Measurements from ENCODE around the gene PANK2.
"Not testable (repeated sequence)": the region's sequence is repeated elsewhere in the genome, so short reads cannot be mapped to it uniquely, and the experiment has no call there.

PANK2 gene

DNA sequence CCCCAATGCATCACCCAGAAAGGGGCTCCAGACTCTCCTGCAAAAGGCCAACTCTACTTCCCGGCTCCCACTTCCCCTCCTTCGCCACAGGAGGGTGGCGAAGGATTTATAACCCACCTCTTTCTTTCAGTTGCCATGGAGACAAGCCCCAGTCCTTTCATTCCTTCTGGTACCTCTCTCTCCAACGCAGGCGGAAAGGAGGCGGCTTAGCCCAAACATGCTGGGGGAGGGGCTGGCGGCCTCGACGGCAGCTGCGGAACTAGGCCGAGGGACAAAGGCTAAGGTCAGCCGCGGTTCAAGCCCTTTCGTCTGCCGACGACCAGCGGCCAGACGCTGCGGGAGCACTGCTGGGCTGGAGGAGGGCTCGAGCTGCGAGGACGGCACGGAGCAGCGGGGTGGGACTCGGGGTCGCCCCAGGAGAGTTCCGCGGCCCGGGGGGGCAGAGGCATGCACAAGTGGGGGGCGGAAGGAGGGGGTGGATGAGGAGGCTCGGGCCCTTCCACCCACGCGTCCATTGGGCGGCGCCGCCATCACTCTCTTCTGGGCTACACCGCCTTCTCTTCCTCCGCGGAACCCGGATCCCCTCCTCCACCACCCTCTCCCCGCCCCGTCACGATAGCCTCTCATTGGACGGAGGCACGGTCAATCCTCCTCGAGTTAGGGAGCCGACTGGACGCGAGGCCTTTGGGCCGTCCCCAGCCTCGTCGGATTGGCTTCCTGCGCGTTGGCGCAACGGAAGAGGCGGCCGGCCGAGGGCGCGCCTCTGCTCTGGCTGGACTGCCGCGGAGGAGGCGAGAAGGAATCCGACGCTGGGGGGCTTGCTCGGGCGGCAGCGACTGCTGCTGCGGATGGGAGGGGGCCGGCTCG, at the start of gene PANK2:
PANK2 (plus strand) TSS at position 766 of the 867 bp plus-strand sequence.
- peak; percentile 99 for DNase-seq (ENCODE audit: low spot score)

DNA sequence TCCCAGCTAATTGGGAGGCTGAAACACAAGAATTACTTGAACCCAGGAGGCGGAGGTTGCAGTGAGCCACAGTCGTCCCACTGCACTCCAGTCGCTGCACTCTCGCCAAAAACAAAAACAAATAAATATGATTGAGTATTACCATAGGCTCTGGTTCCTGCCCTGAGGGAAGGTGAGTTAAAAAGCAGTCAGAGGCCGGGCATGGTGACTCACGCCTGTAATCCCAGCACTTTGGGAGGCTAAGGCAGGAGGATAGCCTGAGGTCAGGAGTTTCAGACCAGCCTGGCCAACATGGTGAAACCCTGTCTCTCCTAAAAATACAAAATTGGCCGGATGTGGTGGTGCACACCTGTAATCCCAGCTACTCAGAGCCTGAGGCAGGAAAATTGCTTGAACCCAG, 49.0 kb upstream of the PANK2 start:
- DNase-seq (ENCODE audit: low spot score): not testable (repeated sequence)

- DNase-seq (ENCODE audit: low spot score): no peak
Observed at GRCh38 chr20:3842348-3842930, 46.7 kb upstream of the PANK2 start.

DNA sequence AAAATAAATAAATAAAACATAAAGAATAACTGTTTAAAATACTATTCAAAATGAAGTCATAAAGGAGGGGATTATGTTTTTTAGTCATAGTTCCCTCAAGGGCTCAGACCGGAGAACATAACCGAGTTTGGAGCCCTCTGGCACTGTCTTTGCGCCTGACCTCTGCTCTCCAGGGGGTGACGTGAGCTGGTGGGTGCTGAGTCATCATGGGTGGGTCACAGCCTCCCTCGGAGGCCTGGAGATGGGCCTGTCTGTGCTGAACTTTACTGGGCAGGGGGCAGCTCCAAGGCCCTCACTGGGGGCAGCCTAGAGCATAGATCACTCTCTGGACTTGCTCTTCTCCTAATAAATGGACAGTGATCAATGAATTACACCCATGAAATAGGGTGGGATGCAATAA, 45.7 kb upstream of the PANK2 start:
- no peak for DNase-seq (ENCODE audit: low spot score)

- DNase-seq (ENCODE audit: low spot score): not testable (repeated sequence)
Observed at GRCh38 chr20:3843990-3844619, 45.1 kb upstream of the PANK2 start.

- DNase-seq (ENCODE audit: low spot score): no peak
Observed at GRCh38 chr20:3846378-3846739, 42.8 kb upstream of the PANK2 start.

DNA sequence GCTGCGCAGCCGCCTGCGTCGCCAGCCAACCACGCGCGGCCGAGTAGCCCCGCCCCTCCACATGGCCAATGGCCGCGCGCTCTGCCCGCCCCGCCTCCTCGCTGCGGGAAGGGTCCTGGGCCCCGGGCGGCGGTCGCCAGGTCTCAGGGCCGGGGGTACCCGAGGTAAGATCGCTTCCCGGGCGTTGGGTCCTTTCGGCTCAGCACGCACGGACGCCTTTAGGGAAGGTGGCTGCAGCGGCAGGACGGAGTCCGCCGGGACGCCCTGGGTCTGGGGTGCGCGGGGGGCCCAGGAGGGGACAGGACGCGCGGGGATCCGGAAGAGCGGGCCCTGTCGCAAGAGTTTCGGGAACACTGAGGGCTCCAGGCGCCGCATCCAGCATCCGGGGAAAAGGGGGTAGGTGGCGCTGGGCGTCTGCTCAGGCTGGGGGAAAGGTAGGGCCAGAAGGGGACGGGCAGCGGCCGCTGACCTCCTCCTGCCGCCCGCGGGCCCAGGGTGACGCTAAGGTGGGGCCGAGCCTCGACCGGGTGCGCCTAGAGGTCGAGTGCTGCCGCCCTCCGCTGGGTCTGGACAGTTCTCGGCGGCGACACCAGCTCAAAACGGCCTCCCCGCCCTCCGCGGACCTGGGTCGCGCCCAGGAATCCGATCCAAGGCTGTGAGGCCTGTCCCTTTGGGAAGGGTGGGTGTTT, 42.3 kb upstream of the PANK2 start, which contains the start of gene MAVS:
MAVS (plus strand) TSS at position 95 of the 689 bp plus-strand sequence. CDS start 7,791 bp downstream, outside the sequence.
- DNase-seq (ENCODE audit: low spot score): peak; percentile 93

DNA sequence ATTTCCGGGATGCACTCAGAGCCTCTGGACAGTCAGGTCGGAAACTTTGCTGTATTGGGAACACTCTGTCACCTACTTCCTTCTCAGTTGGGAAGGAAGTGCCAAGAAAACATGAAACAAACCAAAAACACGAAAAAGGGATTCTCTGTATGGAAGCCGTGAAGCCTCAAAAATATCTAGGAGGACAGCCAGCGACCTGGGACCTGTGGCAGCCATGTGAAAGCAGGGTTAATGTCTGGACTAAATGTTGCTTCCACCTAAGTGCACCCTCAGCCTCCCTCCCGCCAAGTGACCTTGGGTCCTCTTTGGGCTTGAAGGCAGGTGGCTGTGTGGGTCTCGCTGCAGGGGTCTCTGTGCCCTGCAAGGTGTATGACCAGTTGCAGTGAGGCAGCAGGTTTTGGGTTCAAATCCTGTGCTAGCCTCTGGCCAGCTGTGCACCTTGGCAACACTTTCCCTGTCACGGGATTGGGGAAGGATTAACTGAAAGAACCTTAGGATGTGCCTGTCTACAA, 41.7 kb upstream of the PANK2 start:
- no peak for DNase-seq (ENCODE audit: low spot score)

GRCh38 chr20:3848565-3848964, 40.6 kb upstream of the PANK2 start:
- DNase-seq (ENCODE audit: low spot score): no peak

DNA sequence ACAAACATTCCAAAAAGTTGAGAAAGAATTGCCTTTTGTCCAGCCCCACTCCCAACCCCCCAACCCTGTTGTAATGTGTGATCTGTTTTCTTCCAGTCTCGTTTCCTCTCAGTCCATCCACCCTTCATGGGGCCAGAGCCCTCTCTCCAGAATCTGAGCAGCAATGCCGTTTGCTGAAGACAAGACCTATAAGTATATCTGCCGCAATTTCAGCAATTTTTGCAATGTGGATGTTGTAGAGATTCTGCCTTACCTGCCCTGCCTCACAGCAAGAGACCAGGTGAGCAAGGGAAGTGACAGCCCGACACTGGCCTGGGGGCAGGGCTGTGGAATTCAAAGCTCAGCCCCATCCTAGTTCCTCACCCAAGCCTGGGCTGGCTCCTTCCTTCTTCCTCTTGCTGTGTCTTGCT, 34.7 kb upstream of the PANK2 start:
- DNase-seq (ENCODE audit: low spot score): no peak

DNA sequence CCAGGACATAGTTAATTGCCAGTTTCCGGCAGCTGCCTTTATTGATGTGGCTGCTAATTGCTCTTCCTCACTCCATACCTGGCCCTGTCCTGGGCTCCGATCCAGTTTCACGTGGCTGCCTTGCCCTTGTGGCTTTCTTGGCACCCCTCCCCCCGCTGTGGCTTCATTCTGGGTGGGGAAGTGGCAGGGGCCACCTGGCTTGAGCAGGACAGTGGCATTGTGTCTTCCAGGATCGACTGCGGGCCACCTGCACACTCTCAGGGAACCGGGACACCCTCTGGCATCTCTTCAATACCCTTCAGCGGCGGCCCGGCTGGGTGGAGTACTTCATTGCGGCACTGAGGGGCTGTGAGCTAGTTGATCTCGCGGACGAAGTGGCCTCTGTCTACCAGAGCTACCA, 31.8 kb upstream of the PANK2 start:
- DNase-seq (ENCODE audit: low spot score): no peak

DNA sequence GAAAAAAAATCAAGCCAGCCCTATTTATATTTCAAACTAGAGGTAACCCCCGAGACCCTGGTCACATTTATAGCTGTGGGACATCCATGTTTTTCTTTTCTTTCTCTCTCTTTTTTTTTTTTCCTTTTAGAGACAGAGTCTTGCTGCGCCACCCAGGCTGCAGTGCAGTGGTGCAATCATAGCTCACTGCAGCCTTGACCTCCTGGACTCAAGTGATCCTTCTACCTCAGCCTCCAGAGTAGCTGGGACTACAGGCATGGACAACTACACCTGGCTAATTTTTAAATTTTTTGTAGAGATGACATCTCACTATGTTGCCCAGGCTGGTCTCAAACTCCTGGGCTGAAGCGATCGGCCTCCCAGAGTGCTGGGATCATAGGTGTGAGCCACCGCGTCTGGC, 30.5 kb upstream of the PANK2 start:
- DNase-seq (ENCODE audit: low spot score): no peak

- no peak for DNase-seq (ENCODE audit: low spot score)
Observed at GRCh38 chr20:3861191-3861590, 28.0 kb upstream of the PANK2 start.

- DNase-seq (ENCODE audit: low spot score): no peak
Observed at GRCh38 chr20:3862333-3862732, 26.9 kb upstream of the PANK2 start.

GRCh38 chr20:3863317-3863716, 25.9 kb upstream of the PANK2 start:
- DNase-seq (ENCODE audit: low spot score): no peak

DNA sequence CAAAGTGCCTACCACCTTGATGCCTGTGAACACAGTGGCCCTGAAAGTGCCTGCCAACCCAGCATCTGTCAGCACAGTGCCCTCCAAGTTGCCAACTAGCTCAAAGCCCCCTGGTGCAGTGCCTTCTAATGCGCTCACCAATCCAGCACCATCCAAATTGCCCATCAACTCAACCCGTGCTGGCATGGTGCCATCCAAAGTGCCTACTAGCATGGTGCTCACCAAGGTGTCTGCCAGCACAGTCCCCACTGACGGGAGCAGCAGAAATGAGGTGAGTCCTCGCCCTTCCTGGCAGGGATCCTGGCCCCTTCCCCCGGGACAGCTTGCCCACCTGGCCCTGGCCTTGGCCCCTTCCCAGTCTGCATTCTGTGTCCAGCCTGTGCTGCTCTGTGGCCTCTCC, 24.7 kb upstream of the PANK2 start:
- DNase-seq (ENCODE audit: low spot score): no peak

DNA sequence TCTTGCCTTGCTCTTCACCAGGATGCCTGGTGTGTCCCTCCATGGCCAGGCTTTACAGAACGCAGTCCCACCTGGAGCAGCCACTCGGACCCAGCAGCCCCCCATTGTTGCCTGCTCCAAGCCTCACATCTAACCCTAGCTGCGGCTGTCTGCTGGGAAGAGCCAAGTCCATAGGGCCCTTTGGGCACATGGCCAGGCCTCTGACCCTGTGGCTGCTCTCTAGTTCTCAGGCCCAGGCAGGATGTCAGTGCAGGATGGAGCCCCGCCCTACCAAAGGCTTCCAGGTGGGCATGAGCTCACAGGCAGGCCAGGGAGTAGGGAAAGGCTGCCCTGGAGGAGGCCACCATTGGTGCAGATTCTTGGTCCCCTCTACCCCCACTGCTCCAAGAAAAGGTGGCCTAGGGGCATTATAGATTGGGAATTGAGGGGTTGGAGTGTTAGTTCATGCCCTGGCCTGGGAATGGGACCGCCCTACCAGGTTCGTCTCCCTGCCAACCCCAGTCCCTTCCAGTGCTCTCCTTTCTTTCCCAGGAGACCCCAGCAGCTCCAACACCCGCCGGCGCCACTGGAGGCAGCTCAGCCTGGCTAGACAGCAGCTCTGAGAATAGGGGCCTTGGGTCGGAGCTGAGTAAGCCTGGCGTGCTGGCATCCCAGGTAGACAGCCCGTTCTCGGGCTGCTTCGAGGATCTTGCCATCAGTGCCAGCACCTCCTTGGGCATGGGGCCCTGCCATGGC, 23.9 kb upstream of the PANK2 start:
- DNase-seq (ENCODE audit: low spot score): no peak

DNA sequence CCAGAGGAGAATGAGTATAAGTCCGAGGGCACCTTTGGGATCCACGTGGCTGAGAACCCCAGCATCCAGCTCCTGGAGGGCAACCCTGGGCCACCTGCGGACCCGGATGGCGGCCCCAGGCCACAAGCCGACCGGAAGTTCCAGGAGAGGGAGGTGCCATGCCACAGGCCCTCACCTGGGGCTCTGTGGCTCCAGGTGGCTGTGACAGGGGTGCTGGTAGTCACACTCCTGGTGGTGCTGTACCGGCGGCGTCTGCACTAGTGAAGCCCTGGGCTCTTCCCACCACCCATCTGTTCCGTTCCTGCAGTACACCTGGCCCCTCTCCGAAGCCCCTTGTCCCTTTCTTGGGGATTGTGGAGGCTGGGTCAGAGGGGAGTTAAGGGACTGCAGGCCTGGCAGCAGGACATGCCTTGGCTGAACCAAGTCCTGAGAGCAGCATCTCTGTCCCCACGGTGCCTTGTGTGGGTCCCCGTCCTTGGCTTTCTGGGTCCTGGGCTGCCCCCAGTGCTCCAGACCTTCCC, 23.2 kb upstream of the PANK2 start:
- no peak for DNase-seq (ENCODE audit: low spot score)

DNA sequence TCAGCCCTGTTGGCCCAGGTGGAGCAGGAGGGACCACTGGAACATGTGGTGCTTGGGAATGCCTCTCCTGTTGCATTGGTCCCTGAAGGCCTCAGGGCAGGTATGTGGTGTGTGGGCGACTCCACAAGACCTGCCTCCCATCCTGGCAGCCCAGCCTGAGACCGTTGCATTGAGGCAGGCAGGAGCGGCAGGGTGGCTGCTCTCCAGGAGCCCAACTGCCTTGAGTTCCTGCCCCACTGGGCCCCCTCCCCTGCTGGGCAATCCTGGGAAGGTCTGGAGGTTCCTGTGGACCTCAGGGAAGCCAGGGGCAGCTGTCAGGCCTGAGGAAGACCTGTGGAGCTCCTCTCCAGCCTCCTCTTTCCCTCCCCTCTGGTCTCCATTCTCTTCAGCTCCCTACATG, 22.7 kb upstream of the PANK2 start:
- DNase-seq (ENCODE audit: low spot score): no peak

- DNase-seq (ENCODE audit: low spot score): no peak
Observed at GRCh38 chr20:3867802-3868201, 21.4 kb upstream of the PANK2 start.

Measured in HuH-7.5 (cell line).